GM12875 (cell line): ENCODE data around the gene FADS2.
A peak's percentile ranks its signal among the peaks of the same experiment; 100 is the strongest.
"Not testable (repeated sequence)": the region's sequence is repeated elsewhere in the genome, so short reads cannot be mapped to it uniquely, and the experiment has no call there.

Experiments used
- H3K4me3 ChIP-seq: one replicate; pipeline ENCODE4 v1.5.1; 2011; ENCODE audit warnings: low read depth, low read length, control low read depth
- CTCF ChIP-seq: IDR thresholded peaks from 2 replicates; pipeline ENCODE4 v1.5.1; 2011; ENCODE audit warnings: low read depth, mild to moderate bottlenecking, control low read depth, inconsistent platforms, low read length, moderate library complexity, borderline replicate concordance; ENCODE audit not compliant: insufficient read depth

FADS2 gene

GRCh38 chr11:61874853-61875252 lies 46.8 kb downstream of the FADS2 start:
- TF ChIP-seq CTCF = no peak
- no peak overlapping the region for H3K4me3 ChIP-seq

- TF ChIP-seq CTCF = no peak
- H3K4me3 ChIP-seq = no peak overlapping the region
Measured at GRCh38 chr11:61875698-61876097, 47.6 kb downstream of the FADS2 start.

GRCh38 chr11:61879152-61879551 lies 51.1 kb downstream of the FADS2 start:
- no peak overlapping the region for H3K4me3 ChIP-seq
- no peak for TF ChIP-seq CTCF

GRCh38 chr11:61880031-61880430 lies 51.9 kb downstream of the FADS2 start:
- H3K4me3 ChIP-seq = peak overlapping the region; percentile 27
- TF ChIP-seq CTCF = no peak

- no peak for TF ChIP-seq CTCF
- no peak overlapping the region for H3K4me3 ChIP-seq
Measured at GRCh38 chr11:61880454-61880853, 52.4 kb downstream of the FADS2 start.

GRCh38 chr11:61881397-61881796 lies 53.3 kb downstream of the FADS2 start:
- no peak overlapping the region for H3K4me3 ChIP-seq
- no peak for TF ChIP-seq CTCF

- not testable (repeated sequence) for H3K4me3 ChIP-seq
Measured at GRCh38 chr11:61882267-61882666, 54.2 kb downstream of the FADS2 start.

- no peak for TF ChIP-seq CTCF
- H3K4me3 ChIP-seq = no peak overlapping the region
Measured at GRCh38 chr11:61882879-61883278, 54.8 kb downstream of the FADS2 start.
